IMR-90 (cell line): Measurements from ENCODE around the gene IRGM. TPM values are rescaled to one million over a fixed set of nuclear protein-coding genes. Genes with fewer than 3 reads are reported as not detected.
A peak's percentile ranks its signal among the peaks of the same experiment; 100 is the strongest.

Source experiments
- ATAC-seq: fragments of 200-7000 bp; cut with Tn5 transposase; 2 replicates; pipeline ENCODE4 v1.9.1; 2020; ENCODE audit warnings: low read depth, mild to moderate bottlenecking, moderate library complexity
- BruUV-seq: library from RNA; stranded (reverse); fragments of 400-500 nt; replicated peaks from 2 replicates; lab custom pipeline; 2021; lab: Mats Ljungman, UMichigan
- CTCF ChIA-PET: fragments of 300-600 bp; formaldehyde crosslinking; extraction: SDS; loops from one replicate; lab custom pipeline; 2021; ENCODE audit warnings: antibody characterized with exemption; lab: Yijun Ruan, JAX
- POLR2A ChIA-PET: fragments of 300-600 bp; sonication (Branson Sonifier 250); formaldehyde crosslinking; loops from one replicate; lab custom pipeline; 2022; ENCODE audit warnings: antibody characterized with exemption; ENCODE audit not compliant: unreplicated experiment; lab: Charles Lee
- DNase-seq: peaks from one replicate; pipeline ENCODE4 v3.0.0; 2013
- H2AFZ ChIP-seq: replicated peaks from 2 replicates; pipeline ENCODE3; 2013; ENCODE audit warnings: low read length, mild to moderate bottlenecking; ENCODE audit not compliant: poor library complexity
- H2AK5ac ChIP-seq: 2 replicates; pipeline ENCODE4 v1.6.1; 2013; ENCODE audit warnings: low read depth, low read length, inconsistent platforms
- H2AK9ac ChIP-seq: replicated peaks from 2 replicates; pipeline ENCODE3; 2013; ENCODE audit warnings: mild to moderate bottlenecking, low read depth, low read length, moderate library complexity; ENCODE audit not compliant: poor library complexity
- H2BK120ac ChIP-seq: 2 replicates; pipeline ENCODE4 v1.6.1; 2013; ENCODE audit warnings: low read depth, low read length, inconsistent platforms
- H2BK15ac ChIP-seq: 3 replicates; pipeline ENCODE4 v1.6.1; 2013; ENCODE audit warnings: low read depth, low read length, inconsistent platforms
- H2BK20ac ChIP-seq: 2 replicates; pipeline ENCODE4 v1.6.1; 2013; ENCODE audit warnings: low read depth, mild to moderate bottlenecking, inconsistent platforms, low read length, moderate library complexity
- H2BK5ac ChIP-seq: 2 replicates; pipeline ENCODE4 v1.6.1; 2013; ENCODE audit warnings: mild to moderate bottlenecking, low read depth, low read length, inconsistent platforms; ENCODE audit not compliant: poor library complexity, severe bottlenecking
- H3K14ac ChIP-seq: replicated peaks from 2 replicates; pipeline ENCODE4 v1.6.1; 2013; ENCODE audit warnings: low read depth, low read length, inconsistent platforms
- H3K18ac ChIP-seq: 2 replicates; pipeline ENCODE4 v1.6.1; 2013; ENCODE audit warnings: low read depth, low read length, control low read depth
- H3K23ac ChIP-seq: 2 replicates; pipeline ENCODE4 v1.6.1; 2013; ENCODE audit warnings: low read depth, low read length, inconsistent platforms
- H3K27ac ChIP-seq: 2 replicates; pipeline ENCODE4 v1.5.1; 2013; ENCODE audit warnings: mild to moderate bottlenecking, control low read depth, low read length; ENCODE audit not compliant: insufficient read depth
- H3K27me3 ChIP-seq: 2 replicates; pipeline ENCODE4 v1.6.1; 2013; ENCODE audit warnings: low read length; ENCODE audit not compliant: control insufficient read depth, insufficient read depth
- H3K36me3 ChIP-seq: 2 replicates; pipeline ENCODE4 v1.6.1; 2013; ENCODE audit warnings: low read length, mixed read lengths; ENCODE audit not compliant: control insufficient read depth, insufficient read depth
- H3K4ac ChIP-seq: 2 replicates; pipeline ENCODE4 v1.6.1; 2013; ENCODE audit warnings: low read depth, low read length, inconsistent platforms
- H3K4me1 ChIP-seq: 2 replicates; pipeline ENCODE4 v1.6.1; 2013; ENCODE audit warnings: low read length, mixed read lengths; ENCODE audit not compliant: control insufficient read depth, insufficient read depth
- H3K4me2 ChIP-seq: 2 replicates; pipeline ENCODE4 v1.6.1; 2013; ENCODE audit warnings: low read depth, mild to moderate bottlenecking, control low read depth, low read length, moderate library complexity
- H3K4me3 ChIP-seq: 2 replicates; pipeline ENCODE4 v1.5.1; 2013; ENCODE audit warnings: low read depth, mild to moderate bottlenecking, control low read depth, low read length, moderate library complexity; ENCODE audit not compliant: insufficient read depth
- H3K56ac ChIP-seq: 2 replicates; pipeline ENCODE4 v1.6.1; 2013; ENCODE audit warnings: low read length, inconsistent platforms; ENCODE audit not compliant: insufficient read depth; ENCODE audit errors: extremely low read depth
- H3K79me1 ChIP-seq, 2 experiments: 2 replicates each; pipeline ENCODE4 v1.6.1; 2013; ENCODE audit warnings: low read length in 2 of 2, inconsistent platforms in 1 of 2, low read depth in 1 of 2
- H3K9ac ChIP-seq: 2 replicates; pipeline ENCODE4 v1.6.1; 2013; ENCODE audit warnings: low read depth, low read length, control low read depth
- H3K9me1 ChIP-seq: 2 replicates; pipeline ENCODE4 v1.6.1; 2013; ENCODE audit warnings: low read length, inconsistent platforms; ENCODE audit not compliant: insufficient read depth
- H3K9me3 ChIP-seq: 2 replicates; pipeline ENCODE4 v1.6.1; 2013; ENCODE audit warnings: low read length; ENCODE audit not compliant: control insufficient read depth, insufficient read depth
- H4K20me1 ChIP-seq: 2 replicates; pipeline ENCODE4 v1.6.1; 2013; ENCODE audit warnings: low read length, inconsistent platforms; ENCODE audit not compliant: insufficient read depth
- H4K5ac ChIP-seq: 2 replicates; pipeline ENCODE4 v1.6.1; 2013; ENCODE audit warnings: mild to moderate bottlenecking, low read depth, low read length, control low read depth
- H4K8ac ChIP-seq, 2 experiments: 2 replicates each; pipeline ENCODE4 v1.6.1; 2013; ENCODE audit warnings: low read depth in 2 of 2, low read length in 2 of 2, control low read depth in 1 of 2, inconsistent platforms in 1 of 2
- H4K91ac ChIP-seq: 2 replicates; pipeline ENCODE4 v1.6.1; 2013; ENCODE audit warnings: low read depth, low read length, inconsistent platforms; ENCODE audit not compliant: insufficient read depth
- BHLHE40 ChIP-seq: fragments of 150-350 bp; IDR thresholded peaks from 2 replicates; pipeline ENCODE4 v1.6.1; 2016; ENCODE audit warnings: mild to moderate bottlenecking, low read depth, low read length
- CEBPB ChIP-seq: IDR thresholded peaks from 2 replicates; pipeline ENCODE4 v1.6.1; 2012; ENCODE audit warnings: low read depth, low read length, improper control_type of control experiment
- CHD1 ChIP-seq: IDR thresholded peaks from 2 replicates; pipeline ENCODE4 v1.6.1; 2012; ENCODE audit warnings: low read depth, low read length, improper control_type of control experiment
- CTCF ChIP-seq: conservative IDR thresholded peaks from 2 replicates; pipeline ENCODE4 v1.5.1; 2012; ENCODE audit warnings: mild to moderate bottlenecking, low read depth, low read length, improper control_type of control experiment
- ELK1 ChIP-seq: fragments of 150-350 bp; IDR thresholded peaks from 2 replicates; pipeline ENCODE4 v1.6.1; 2016; ENCODE audit warnings: low read depth, mild to moderate bottlenecking, low read length, moderate library complexity, borderline replicate concordance
- FOS ChIP-seq: fragments of 150-350 bp; IDR thresholded peaks from 2 replicates; pipeline ENCODE4 v1.6.1; 2016; ENCODE audit warnings: low read depth, low read length
- MAFK ChIP-seq: IDR thresholded peaks from 2 replicates; pipeline ENCODE4 v1.6.1; 2012; ENCODE audit warnings: low read depth, low read length, improper control_type of control experiment
- MAZ ChIP-seq: IDR thresholded peaks from 2 replicates; pipeline ENCODE4 v1.6.1; 2012; ENCODE audit warnings: low read depth, mild to moderate bottlenecking, low read length, improper control_type of control experiment, moderate library complexity, borderline replicate concordance
- MXI1 ChIP-seq: IDR thresholded peaks from 2 replicates; pipeline ENCODE4 v1.6.1; 2012; ENCODE audit warnings: low read depth, mild to moderate bottlenecking, low read length, moderate library complexity, borderline replicate concordance
- NFE2L2 ChIP-seq: fragments of 150-350 bp; IDR thresholded peaks from 2 replicates; pipeline ENCODE4 v1.6.1; 2016; ENCODE audit warnings: low read depth, mild to moderate bottlenecking, low read length
- POLR2A ChIP-seq: IDR thresholded peaks from 2 replicates; pipeline ENCODE4 v1.6.1; 2012; ENCODE audit warnings: mild to moderate bottlenecking, low read depth, low read length
- RAD21 ChIP-seq: IDR thresholded peaks from 2 replicates; pipeline ENCODE4 v1.6.1; 2012; ENCODE audit warnings: low read length, improper control_type of control experiment
- RCOR1 ChIP-seq: IDR thresholded peaks from 2 replicates; pipeline ENCODE4 v1.6.1; 2012; ENCODE audit warnings: mild to moderate bottlenecking, low read length, improper control_type of control experiment; ENCODE audit not compliant: insufficient replicate concordance
- SMC3 ChIP-seq: fragments of 150-350 bp; IDR thresholded peaks from 2 replicates; pipeline ENCODE4 v1.6.1; 2016; ENCODE audit warnings: low read depth, mild to moderate bottlenecking, antibody characterized with exemption, low read length, moderate library complexity
- USF2 ChIP-seq: fragments of 150-350 bp; IDR thresholded peaks from 2 replicates; pipeline ENCODE4 v1.6.1; 2017; ENCODE audit warnings: mild to moderate bottlenecking, antibody characterized with exemption, low read length, low read depth
- WGBS, 2 experiments: methylation state at CpG; one replicate each; pipeline versions ENCODE4 v1.1.5 to v1.1.7; 2013; ENCODE audit warnings: missing lambda C conversion rate in 2 of 2; ENCODE audit not compliant: insufficient read length in 1 of 2; ENCODE audit errors: extremely low coverage in 2 of 2; 5-methylcytosine and 5-hydroxymethylcytosine counted together
- dilution Hi-C: fragments of 300-500 bp; cut with HindIII; formaldehyde crosslinking; loops from one replicate; pipeline ENCODE4 v1.14.3; 2018; ENCODE audit warnings: low sequenced_read_pairs; ENCODE audit not compliant: unreplicated experiment
- in situ Hi-C: fragments of 300-500 bp; cut with MboI; formaldehyde crosslinking; loops from 3 replicates; pipeline ENCODE4 v1.14.3; 2019; ENCODE audit warnings: low sequenced_read_pairs, inconsistent platforms, mixed read lengths
- intact Hi-C: fragments of 100-400 bp; cut with micrococcal nuclease; formaldehyde crosslinking; loops from 2 replicates; pipeline ENCODE4 v1.10.0; 2022
- polyA plus RNA-seq, 3 experiments: library from polyadenylated mRNA; depleted of rRNA; stranded (reverse); fragments of >200 nt; gene quantifications; 2 replicates each; pipeline ENCODE4 v1.2.3, GENCODE V29; 2012; ENCODE audit warnings: low replicate concordance in 1 of 3
- total RNA-seq: library from RNA; depleted of rRNA; stranded (reverse); fragments of >200 nt; gene quantifications from 2 replicates; pipeline ENCODE4 v1.2.3, GENCODE V29; 2012

The IRGM gene
- total and polyA plus RNA-seq, 2 of the 4 experiments (the other 2 are of a cell fraction), result not detected

- no peak overlapping the region for H2BK5ac ChIP-seq
- no peaks in the 10 kb centered on the region for H3K79me1 ChIP-seq
- DNase-seq (no peak), ATAC-seq (no peak)
- H3K9ac ChIP-seq, result no peak overlapping the region
- no peak overlapping the region for H2AFZ ChIP-seq
- no peaks in the 10 kb centered on the region for H3K9me1 ChIP-seq
- no peak overlapping the region for H2BK120ac ChIP-seq
- no peak overlapping the region for H3K23ac ChIP-seq
- dilution Hi-C loops (no loop called here), in situ Hi-C loops (no loop called here), intact Hi-C loops (no loop called here)
- peaks cover 14% of the 10 kb centered on the region for H3K36me3 ChIP-seq
- no peaks in the 10 kb centered on the region for H4K20me1 ChIP-seq
- no peak overlapping the region for H3K4ac ChIP-seq
- H2AK9ac ChIP-seq, result no peak overlapping the region
- ChIA-PET CTCF (no interaction called here), POLR2A (no interaction called here)
- peaks cover 52% of the 10 kb centered on the region for H3K9me3 ChIP-seq
- H2BK20ac ChIP-seq, result no peak overlapping the region
- BruUV-seq, result TSS peak; percentile 52
- no peak overlapping the region for H4K8ac ChIP-seq
- H4K91ac ChIP-seq, result no peak overlapping the region
- no peak overlapping the region for H3K4me2 ChIP-seq
- H3K56ac ChIP-seq, result no peak overlapping the region
- no peak overlapping the region for H3K4me3 ChIP-seq
- H4K5ac ChIP-seq, result no peak overlapping the region
- H2AK5ac ChIP-seq, result no peak overlapping the region
- no peak overlapping the region for H3K14ac ChIP-seq
- no peak overlapping the region for H3K18ac ChIP-seq
- H3K27ac ChIP-seq, result no peak overlapping the region
- H3K4me1 ChIP-seq, result no peaks in the 10 kb centered on the region
- no peaks in the 10 kb centered on the region for H3K27me3 ChIP-seq
- WGBS, 2 experiments, result no CpG with 5 or more reads among the region's 8 CpGs
- H2BK15ac ChIP-seq, result no peak overlapping the region
- TF ChIP-seq ELK1 (no peak), CEBPB (no peak), SMC3 (no peak), MAZ (no peak), RCOR1 (no peak), BHLHE40 (no peak), USF2 (no peak), MXI1 (no peak), NFE2L2 (no peak), MAFK (no peak), CTCF (no peak), FOS (no peak), CHD1 (no peak), POLR2A (no peak), RAD21 (no peak)
Measured at GRCh38 chr5:150895431-150896428, 49.4 kb downstream of the IRGM start.
